Measurements from ENCODE around the gene SLC25A38. TPM values are rescaled to one million over a fixed set of nuclear protein-coding genes. Genes with fewer than 3 reads are reported as not detected.

Gene SLC25A38
- total and polyA plus RNA-seq, 8 donors: 14.2 to 29.4 (median 24.0) TPM

GRCh38 chr3:39376959-39377634, 6.1 kb upstream of the SLC25A38 start:
- Histone ChIP-seq H3K9me3 (no peaks in the 10 kb centered on the region), H3K36me3 (no peaks in the 10 kb centered on the region), H3K27ac (no peak overlapping the region), H3K27me3 (no peaks in the 10 kb centered on the region), H3K4me1 (peaks cover 13 to 28% (median 24%) of the 10 kb centered on the region in 3 donors), H3K4me3 (no peak overlapping the region)
- WGBS, 2 donors: 70 to 77% methylated on average over 5 of the region's 5 CpGs
- ATAC-seq (no peak), DNase-seq (no peak), FAIRE-seq (no peak)
- no peak for TF ChIP-seq CTCF (IDR thresholded peaks at IDR 0.05)
- intact Hi-C loops (cut with DNase I): loop anchor here in 1 of 3 donors (10.0 kb wide), 1 partner anchor 172 kb away; no protein-coding TSS in a partner anchor

GRCh38 chr3:39378088-39378487, 5.1 kb upstream of the SLC25A38 start:
- Histone ChIP-seq H3K27ac (no peak overlapping the region), H3K36me3 (no peaks in the 10 kb centered on the region), H3K9me3 (no peaks in the 10 kb centered on the region), H3K27me3 (no peaks in the 10 kb centered on the region), H3K4me1 (peaks cover 20 to 32% (median 32%) of the 10 kb centered on the region in 3 donors), H3K4me3 (no peak overlapping the region)
- ATAC-seq (peak; percentile 59 to 78 (median 74)), DNase-seq (peak in 4 of 6 donors; percentile 48 to 69 (median 54)), FAIRE-seq (no peak)
- WGBS, 2 donors: 11 to 24% methylated on average over 4 of the region's 4 CpGs
- intact Hi-C loops (cut with DNase I): loop anchor here in 1 of 3 donors (10.0 kb wide), 1 partner anchor 173 kb away; no protein-coding TSS in a partner anchor
- peak; percentile 34 to 61 (median 53) for TF ChIP-seq CTCF (IDR thresholded peaks at IDR 0.05)

GRCh38 chr3:39378957-39379777, 4.0 kb upstream of the SLC25A38 start:
- peak in 3 of 6 donors; percentile 45 to 49 (median 48) for DNase-seq
- ATAC-seq: peak; percentile 14 to 45 (median 26)
- Histone ChIP-seq H3K9me3 (no peaks in the 10 kb centered on the region), H3K4me1 (peaks cover 20 to 32% (median 32%) of the 10 kb centered on the region in 3 donors), H3K27ac (peak overlapping the region in 3 of 4 donors; percentile 6 to 46 (median 26)), H3K36me3 (no peaks in the 10 kb centered on the region), H3K4me3 (no peak overlapping the region), H3K27me3 (no peaks in the 10 kb centered on the region)
- TF ChIP-seq CTCF (IDR thresholded peaks at IDR 0.05): no peak
- intact Hi-C loops (cut with DNase I): loop anchor here in 1 of 3 donors (10.0 kb wide), 1 partner anchor 174 kb away; no protein-coding TSS in a partner anchor
- FAIRE-seq: no peak
- 64 to 73% methylated on average over 10 of the region's 10 CpGs for WGBS, 2 donors

- WGBS, 2 donors: 85 to 91% methylated on average over 5 of the region's 5 CpGs
- intact Hi-C loops (cut with DNase I): loop anchor here in 1 of 3 donors (10.0 kb wide), 1 partner anchor 175 kb away; no protein-coding TSS in a partner anchor
- Histone ChIP-seq H3K27me3 (no peaks in the 10 kb centered on the region), H3K9me3 (no peaks in the 10 kb centered on the region), H3K4me1 (peaks cover 20 to 34% (median 32%) of the 10 kb centered on the region in 3 donors), H3K27ac (peak overlapping the region in 3 of 4 donors; percentile 6 to 46 (median 26)), H3K4me3 (no peak overlapping the region), H3K36me3 (no peaks in the 10 kb centered on the region)
- FAIRE-seq: no peak
- no peak for DNase-seq
- ATAC-seq: no peak
- TF ChIP-seq CTCF (IDR thresholded peaks at IDR 0.05): no peak
These were observed 3.4 kb upstream of the SLC25A38 start for GRCh38 chr3:39379778-39380155.

Data from pancreas (tissue), 10 donors.